Measurements from ENCODE around the gene INSYN2B. TPM values are rescaled to one million over a fixed set of nuclear protein-coding genes. Genes with fewer than 3 reads are reported as not detected.

Gene INSYN2B
- polyA plus RNA-seq, 1 experiment, result 2.0 TPM

- POLR2A ChIA-PET, result no interaction called here
- Histone ChIP-seq H3K27me3 (ENCODE audit: control insufficient read depth, insufficient read depth, low read length) (no peaks in the 10 kb centered on the region), H3K4me3 (ENCODE audit: low read depth, low read length) (no peak overlapping the region), H3K36me3 (ENCODE audit: control insufficient read depth, insufficient read depth, low read length) (no peaks in the 10 kb centered on the region)
- DNase-seq (ENCODE audit: low read depth), result no peak
- CTCF ChIA-PET, result interaction anchor here (5.7 kb wide), 1 partner anchor 34 kb away, joined by 30 read pairs; the partner anchor contains the start of gene INSYN2B
- TF ChIP-seq CTCF (IDR thresholded peaks at IDR 0.05; ENCODE audit: insufficient read depth, low read depth, low read length), result no peak
These were observed 34.4 kb downstream of the INSYN2B start for GRCh38 chr5:169945831-169946261.

GRCh38 chr5:169944922-169945680 lies 35.2 kb downstream of the INSYN2B start:
- TF ChIP-seq CTCF (IDR thresholded peaks at IDR 0.05; ENCODE audit: insufficient read depth, low read depth, low read length), result no peak
- no peaks in the 10 kb centered on the region for H3K36me3 ChIP-seq (ENCODE audit: control insufficient read depth, insufficient read depth, low read length)
- no peaks in the 10 kb centered on the region for H3K27me3 ChIP-seq (ENCODE audit: control insufficient read depth, insufficient read depth, low read length)
- CTCF ChIA-PET, result interaction anchor here (5.7 kb wide), 1 partner anchor 35 kb away, joined by 30 read pairs; the partner anchor contains the start of gene INSYN2B
- POLR2A ChIA-PET, result no interaction called here
- no peak for DNase-seq (ENCODE audit: low read depth)
- H3K4me3 ChIP-seq (ENCODE audit: low read depth, low read length), result no peak overlapping the region

GRCh38 chr5:169944115-169944514 lies 36.2 kb downstream of the INSYN2B start:
- CTCF ChIA-PET, result interaction anchor here (5.7 kb wide), 1 partner anchor 36 kb away, joined by 30 read pairs; the partner anchor contains the start of gene INSYN2B
- TF ChIP-seq CTCF (IDR thresholded peaks at IDR 0.05; ENCODE audit: insufficient read depth, low read depth, low read length), result no peak

GRCh38 chr5:169943026-169943425 lies 37.3 kb downstream of the INSYN2B start:
- Histone ChIP-seq H3K36me3 (ENCODE audit: control insufficient read depth, insufficient read depth, low read length) (no peaks in the 10 kb centered on the region), H3K27me3 (ENCODE audit: control insufficient read depth, insufficient read depth, low read length) (no peaks in the 10 kb centered on the region), H3K4me3 (ENCODE audit: low read depth, low read length) (no peak overlapping the region)
- no peak for DNase-seq (ENCODE audit: low read depth)
- POLR2A ChIA-PET, result no interaction called here
- CTCF ChIA-PET, result interaction anchor here (5.7 kb wide), 1 partner anchor 37 kb away, joined by 30 read pairs; the partner anchor contains the start of gene INSYN2B
- no peak for TF ChIP-seq CTCF (IDR thresholded peaks at IDR 0.05; ENCODE audit: insufficient read depth, low read depth, low read length)

More at GRCh38 chr5:169944115-169944514, 36.2 kb downstream of the INSYN2B start:
- H3K27me3 ChIP-seq (ENCODE audit: control insufficient read depth, insufficient read depth, low read length), result no peaks in the 10 kb centered on the region
- DNase-seq (ENCODE audit: low read depth), result no peak
- POLR2A ChIA-PET, result no interaction called here
- no peak overlapping the region for H3K4me3 ChIP-seq (ENCODE audit: low read depth, low read length)
- no peaks in the 10 kb centered on the region for H3K36me3 ChIP-seq (ENCODE audit: control insufficient read depth, insufficient read depth, low read length)

GRCh38 chr5:169942181-169942580 lies 38.1 kb downstream of the INSYN2B start:
- no peaks in the 10 kb centered on the region for H3K36me3 ChIP-seq (ENCODE audit: control insufficient read depth, insufficient read depth, low read length)
- ChIA-PET CTCF (interaction anchor here (5.7 kb wide), 1 partner anchor 38 kb away, joined by 30 read pairs; the partner anchor contains the start of gene INSYN2B), POLR2A (no interaction called here)
- TF ChIP-seq CTCF (IDR thresholded peaks at IDR 0.05; ENCODE audit: insufficient read depth, low read depth, low read length), result no peak
- DNase-seq (ENCODE audit: low read depth), result no peak
- H3K27me3 ChIP-seq (ENCODE audit: control insufficient read depth, insufficient read depth, low read length), result no peaks in the 10 kb centered on the region
- no peak overlapping the region for H3K4me3 ChIP-seq (ENCODE audit: low read depth, low read length)

Data from BJ (cell line).